HFFc6 (cell line): Measurements from ENCODE around the gene RGS16. TPM values are rescaled to one million over a fixed set of nuclear protein-coding genes. Genes with fewer than 3 reads are reported as not detected.

Experiments used
- DNase-seq: peaks from one replicate; pipeline ENCODE4 v3.0.0-alpha.2; 2018
- H3K27ac Mint-ChIP-seq: 2 replicates; pipeline ENCODE4 v1.8.0; 2020; ENCODE audit warnings: mild to moderate bottlenecking, mixed read lengths
- H3K27me3 Mint-ChIP-seq: 2 replicates; pipeline ENCODE4 v1.8.0; 2021; ENCODE audit warnings: mild to moderate bottlenecking, moderate library complexity, mixed read lengths; ENCODE audit not compliant: insufficient read depth
- H3K36me3 Mint-ChIP-seq: 2 replicates; pipeline ENCODE4 v1.8.0; 2021; ENCODE audit warnings: low read depth, mixed read lengths
- H3K4me1 Mint-ChIP-seq: 2 replicates; pipeline ENCODE4 v1.8.0; 2020; ENCODE audit warnings: low read depth, mixed read lengths
- H3K4me3 Mint-ChIP-seq: 2 replicates; pipeline ENCODE4 v1.8.0; 2020; ENCODE audit warnings: mild to moderate bottlenecking, moderate library complexity, mixed read lengths
- H3K9me3 Mint-ChIP-seq: 2 replicates; pipeline ENCODE4 v1.8.0; 2020; ENCODE audit warnings: mild to moderate bottlenecking, mixed read lengths
- CTCF ChIP-seq: fragments of 200-600 bp; sonication (generic); IDR thresholded peaks from 2 replicates; pipeline ENCODE4 v1.5.0; 2021; ENCODE audit warnings: antibody characterized with exemption, mild to moderate bottlenecking
- total RNA-seq, 6 experiments: library from RNA; stranded (reverse); fragmentation: NEBNext Ultra II Directional; extraction: Animal tissue kit (Norgen Biotek cat#: 25700); gene quantifications; 2 replicates in 1 of 6; 3 replicates in 5 of 6; pipeline ENCODE4 v1.2.3, GENCODE V29; 2021

RGS16 gene
- total RNA-seq, 6 experiments from 2014 or later: 0.31 to 0.59 (median 0.39) TPM

GRCh38 chr1:182641561-182641960, 37.4 kb upstream of the RGS16 start:
- H3K4me3 Mint-ChIP-seq: no peak overlapping the region
- H3K27me3 Mint-ChIP-seq: peaks cover 12% of the 10 kb centered on the region
- no peak for DNase-seq
- TF ChIP-seq CTCF: no peak
- H3K9me3 Mint-ChIP-seq: no peaks in the 10 kb centered on the region
- H3K27ac Mint-ChIP-seq: no peak overlapping the region
- H3K4me1 Mint-ChIP-seq: peaks cover 7% of the 10 kb centered on the region; the same call in 1 of the 2 replicates
- H3K36me3 Mint-ChIP-seq: no peaks in the 10 kb centered on the region; the same call in 1 of the 2 replicates

GRCh38 chr1:182639330-182639729, 35.1 kb upstream of the RGS16 start:
- no peak for DNase-seq
- no peak overlapping the region for H3K4me3 Mint-ChIP-seq
- no peaks in the 10 kb centered on the region; the same call in 1 of the 2 replicates for H3K36me3 Mint-ChIP-seq
- peaks cover 16% of the 10 kb centered on the region for H3K27me3 Mint-ChIP-seq
- no peak overlapping the region for H3K27ac Mint-ChIP-seq
- no peak for TF ChIP-seq CTCF
- no peaks in the 10 kb centered on the region for H3K9me3 Mint-ChIP-seq
- H3K4me1 Mint-ChIP-seq: peaks cover 7% of the 10 kb centered on the region; the same call in 1 of the 2 replicates

GRCh38 chr1:182637769-182638168, 33.6 kb upstream of the RGS16 start:
- Mint-ChIP-seq H3K36me3 (no peaks in the 10 kb centered on the region), H3K27ac (no peak overlapping the region), H3K4me1 (no peaks in the 10 kb centered on the region), H3K4me3 (no peak overlapping the region), H3K9me3 (no peaks in the 10 kb centered on the region), H3K27me3 (peaks cover 11% of the 10 kb centered on the region)
- DNase-seq: no peak
- no peak for TF ChIP-seq CTCF

GRCh38 chr1:182635871-182636270, 31.7 kb upstream of the RGS16 start:
- Mint-ChIP-seq H3K27ac (no peak overlapping the region), H3K9me3 (no peaks in the 10 kb centered on the region), H3K4me1 (peaks cover 3% of the 10 kb centered on the region), H3K4me3 (no peak overlapping the region), H3K36me3 (no peaks in the 10 kb centered on the region), H3K27me3 (peaks cover 14% of the 10 kb centered on the region)
- no peak for DNase-seq
- TF ChIP-seq CTCF: no peak

GRCh38 chr1:182634306-182635072, 30.3 kb upstream of the RGS16 start:
- Mint-ChIP-seq H3K27me3 (peaks cover 14% of the 10 kb centered on the region), H3K9me3 (no peaks in the 10 kb centered on the region), H3K27ac (no peak overlapping the region), H3K4me3 (no peak overlapping the region), H3K4me1 (peaks cover 12% of the 10 kb centered on the region), H3K36me3 (no peaks in the 10 kb centered on the region)
- no peak for TF ChIP-seq CTCF
- DNase-seq: no peak
